Kidney epithelial cell (primary cell): Measurements from ENCODE around the gene BAIAP3. TPM values are rescaled to one million over a fixed set of nuclear protein-coding genes. Genes with fewer than 3 reads are reported as not detected.

ENCODE experiments used
- DNase-seq: peaks from one replicate; pipeline ENCODE4 v3.0.0-alpha.2; 2010; ENCODE audit warnings: low read depth
- H3K27me3 ChIP-seq: 2 replicates; pipeline ENCODE4 v1.6.0; 2011; ENCODE audit warnings: low read length; ENCODE audit not compliant: control insufficient read depth, insufficient read depth
- H3K36me3 ChIP-seq: 2 replicates; pipeline ENCODE4 v1.5.1; 2011; ENCODE audit warnings: low read length; ENCODE audit not compliant: control insufficient read depth, insufficient read depth
- H3K4me3 ChIP-seq: 2 replicates; pipeline ENCODE4 v1.5.1; 2011; ENCODE audit warnings: low read depth, mild to moderate bottlenecking, control low read depth, low read length
- CTCF ChIP-seq: IDR thresholded peaks from 2 replicates; pipeline ENCODE4 v1.5.1; 2011; ENCODE audit warnings: mild to moderate bottlenecking, moderate library complexity, low read length, control low read depth, inconsistent platforms; ENCODE audit not compliant: insufficient read depth, poor library complexity, severe bottlenecking
- total RNA-seq: library from RNA; depleted of rRNA; stranded (reverse); fragments of >200 nt; gene quantifications from 2 replicates; pipeline ENCODE4 v1.2.3, GENCODE V29; 2015

BAIAP3 gene
- total RNA-seq, 1 donor from 2014 or later, result 5.8 TPM

GRCh38 chr16:1394367-1394951, 61.0 kb downstream of the BAIAP3 start:
- Histone ChIP-seq H3K36me3 (no peaks in the 10 kb centered on the region), H3K27me3 (no peaks in the 10 kb centered on the region), H3K4me3 (no peak overlapping the region)
- TF ChIP-seq CTCF, result no peak
- no peak for DNase-seq

GRCh38 chr16:1395444-1396031, 62.1 kb downstream of the BAIAP3 start:
- Histone ChIP-seq H3K36me3 (no peaks in the 10 kb centered on the region), H3K27me3 (no peaks in the 10 kb centered on the region), H3K4me3 (no peak overlapping the region)
- TF ChIP-seq CTCF, result no peak
- no peak for DNase-seq

- TF ChIP-seq CTCF, result no peak
- no peak overlapping the region for H3K4me3 ChIP-seq
- H3K36me3 ChIP-seq, result no peaks in the 10 kb centered on the region
- H3K27me3 ChIP-seq, result no peaks in the 10 kb centered on the region
- DNase-seq, result no peak
These were observed 64.3 kb downstream of the BAIAP3 start for GRCh38 chr16:1397779-1398178.

- DNase-seq, result no peak
- no peaks in the 10 kb centered on the region for H3K27me3 ChIP-seq
- H3K4me3 ChIP-seq, result no peak overlapping the region
- H3K36me3 ChIP-seq, result no peaks in the 10 kb centered on the region
- no peak for TF ChIP-seq CTCF
These were observed 64.9 kb downstream of the BAIAP3 start for GRCh38 chr16:1398351-1398750.

Other genes starting within 250 kb of the BAIAP3 start
- not detected in 2 replicates for gene C1QTNF8, start 237.4 kb upstream of the BAIAP3 start, total RNA-seq
- gene CACNA1H, start 180.5 kb upstream of the BAIAP3 start, total RNA-seq, result 6.7 and 8.9 TPM in 2 replicates
- gene TPSG1, start 108.4 kb upstream of the BAIAP3 start, total RNA-seq, result not detected in 2 replicates
- not detected in 2 replicates for gene TPSB2, start 103.5 kb upstream of the BAIAP3 start, total RNA-seq
- not detected in 2 replicates for gene TPSAB1, start 92.9 kb upstream of the BAIAP3 start, total RNA-seq
- not detected in 2 replicates for gene TPSD1, start 77.6 kb upstream of the BAIAP3 start, total RNA-seq
- gene UBE2I, start 24.0 kb upstream of the BAIAP3 start, total RNA-seq, result 129 and 139 TPM in 2 replicates
- gene TSR3, start 18.2 kb downstream of the BAIAP3 start, total RNA-seq, result 138 and 144 TPM in 2 replicates
- gene GNPTG, start 18.3 kb downstream of the BAIAP3 start, total RNA-seq, result 103 and 104 TPM in 2 replicates
- 9.8 and 19.3 TPM in 2 replicates for gene UNKL, start 81.1 kb downstream of the BAIAP3 start, total RNA-seq
- 25.2 and 26.6 TPM in 2 replicates for gene UQCC4, start 87.1 kb downstream of the BAIAP3 start, total RNA-seq
- not detected in 2 replicates for gene PERCC1, start 97.4 kb downstream of the BAIAP3 start, total RNA-seq
- 0.08 and 0.14 TPM in 2 replicates for gene CCDC154, start 110.9 kb downstream of the BAIAP3 start, total RNA-seq
- gene CLCN7, start 141.4 kb downstream of the BAIAP3 start, total RNA-seq, result 116 and 186 TPM in 2 replicates
- gene PTX4, start 155.3 kb downstream of the BAIAP3 start, total RNA-seq, result not detected in 2 replicates
- gene TELO2, start 159.7 kb downstream of the BAIAP3 start, total RNA-seq, result 23.1 and 28.1 TPM in 2 replicates
- gene TMEM204, start 200.0 kb downstream of the BAIAP3 start, total RNA-seq, result 1.2 and 4.0 TPM in 2 replicates